KOPT-K1 (cell line): ENCODE data around the gene VAT1L.
"Not testable (repeated sequence)": the region's sequence is repeated elsewhere in the genome, so short reads cannot be mapped to it uniquely, and the experiment has no call there.

Experiments used
- H3K27ac ChIP-seq: fragments of 200-600 bp; sonication (generic); 2 replicates; pipeline ENCODE4 v1.5.1; 2016; ENCODE audit warnings: antibody characterized with exemption, mild to moderate bottlenecking, low read depth, low read length; ENCODE audit not compliant: poor library complexity, severe bottlenecking
- H3K36me3 ChIP-seq: fragments of 200-600 bp; sonication (generic); 2 replicates; pipeline ENCODE4 v1.5.1; 2017; ENCODE audit warnings: antibody characterized with exemption, mild to moderate bottlenecking, low read length, moderate library complexity; ENCODE audit not compliant: insufficient read depth
- H3K9me3 ChIP-seq: fragments of 200-600 bp; sonication (generic); 2 replicates; pipeline ENCODE4 v1.5.1; 2017; ENCODE audit warnings: antibody characterized with exemption, low read length, mild to moderate bottlenecking; ENCODE audit not compliant: insufficient read depth, poor library complexity, severe bottlenecking

The VAT1L gene

GRCh38 chr16:77919761-77920415, 131.5 kb downstream of the VAT1L start:
- Histone ChIP-seq H3K27ac (no peak overlapping the region), H3K36me3 (no peaks in the 10 kb centered on the region), H3K9me3 (no peaks in the 10 kb centered on the region)

DNA sequence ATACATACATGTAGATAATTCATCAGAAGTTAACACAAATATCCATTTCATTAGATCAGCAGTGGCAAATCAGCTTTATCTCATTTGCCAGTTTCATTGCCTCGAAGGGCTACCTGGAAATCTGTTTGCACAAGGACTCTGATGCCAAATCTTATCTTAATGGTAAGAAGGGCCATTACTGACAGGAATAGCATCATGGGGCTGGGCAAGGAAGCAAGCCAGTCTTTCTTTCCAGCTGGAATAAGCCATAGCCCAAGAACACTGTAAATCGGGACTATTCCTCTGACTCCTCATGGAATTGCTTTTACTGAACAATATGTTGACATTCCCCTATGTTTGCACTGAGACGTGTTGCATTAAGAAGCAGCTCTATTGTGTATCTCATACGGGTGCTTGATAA, 132.6 kb downstream of the VAT1L start:
- H3K27ac ChIP-seq, result no peak overlapping the region
- no peaks in the 10 kb centered on the region for H3K9me3 ChIP-seq
- no peaks in the 10 kb centered on the region for H3K36me3 ChIP-seq

DNA sequence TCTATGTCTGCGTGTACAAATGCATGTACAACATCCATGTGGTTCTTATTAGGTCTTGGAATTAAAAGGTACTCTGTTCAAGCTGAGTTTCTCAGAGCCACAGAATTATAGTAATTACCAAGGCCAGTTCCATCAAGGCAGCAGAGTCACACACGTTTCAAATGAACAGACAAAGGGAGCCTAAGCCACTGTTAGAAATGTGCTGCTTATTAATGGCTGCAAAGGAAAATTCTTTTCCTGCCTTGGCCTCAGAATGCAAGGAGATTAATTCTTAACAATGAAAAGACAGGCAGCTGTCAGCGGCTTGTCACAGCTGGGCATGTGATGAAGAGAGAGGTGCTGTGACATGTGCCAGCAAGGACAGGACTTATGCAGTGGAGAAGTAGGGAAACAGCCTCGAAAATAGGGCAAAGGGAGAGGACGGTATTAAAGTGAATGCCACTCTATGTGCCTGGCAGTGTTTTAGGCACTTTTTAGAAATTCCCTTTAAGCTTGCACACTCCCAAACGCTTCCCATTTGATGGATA, 133.9 kb downstream of the VAT1L start:
- Histone ChIP-seq H3K36me3 (no peaks in the 10 kb centered on the region), H3K27ac (no peak overlapping the region), H3K9me3 (no peaks in the 10 kb centered on the region)

GRCh38 chr16:77925531-77925930, 137.2 kb downstream of the VAT1L start:
- Histone ChIP-seq H3K9me3 (no peaks in the 10 kb centered on the region), H3K27ac (no peak overlapping the region), H3K36me3 (no peaks in the 10 kb centered on the region)

- no peaks in the 10 kb centered on the region for H3K36me3 ChIP-seq
- H3K9me3 ChIP-seq, result no peaks in the 10 kb centered on the region
- H3K27ac ChIP-seq, result no peak overlapping the region
These were observed 139.7 kb downstream of the VAT1L start for GRCh38 chr16:77928096-77928495.

GRCh38 chr16:77929004-77929403, 140.6 kb downstream of the VAT1L start:
- Histone ChIP-seq H3K9me3 (no peaks in the 10 kb centered on the region), H3K36me3 (no peaks in the 10 kb centered on the region), H3K27ac (no peak overlapping the region)

- Histone ChIP-seq H3K36me3 (no peaks in the 10 kb centered on the region), H3K27ac (no peak overlapping the region), H3K9me3 (no peaks in the 10 kb centered on the region)
These were observed 142.7 kb downstream of the VAT1L start for GRCh38 chr16:77931058-77931457.

DNA sequence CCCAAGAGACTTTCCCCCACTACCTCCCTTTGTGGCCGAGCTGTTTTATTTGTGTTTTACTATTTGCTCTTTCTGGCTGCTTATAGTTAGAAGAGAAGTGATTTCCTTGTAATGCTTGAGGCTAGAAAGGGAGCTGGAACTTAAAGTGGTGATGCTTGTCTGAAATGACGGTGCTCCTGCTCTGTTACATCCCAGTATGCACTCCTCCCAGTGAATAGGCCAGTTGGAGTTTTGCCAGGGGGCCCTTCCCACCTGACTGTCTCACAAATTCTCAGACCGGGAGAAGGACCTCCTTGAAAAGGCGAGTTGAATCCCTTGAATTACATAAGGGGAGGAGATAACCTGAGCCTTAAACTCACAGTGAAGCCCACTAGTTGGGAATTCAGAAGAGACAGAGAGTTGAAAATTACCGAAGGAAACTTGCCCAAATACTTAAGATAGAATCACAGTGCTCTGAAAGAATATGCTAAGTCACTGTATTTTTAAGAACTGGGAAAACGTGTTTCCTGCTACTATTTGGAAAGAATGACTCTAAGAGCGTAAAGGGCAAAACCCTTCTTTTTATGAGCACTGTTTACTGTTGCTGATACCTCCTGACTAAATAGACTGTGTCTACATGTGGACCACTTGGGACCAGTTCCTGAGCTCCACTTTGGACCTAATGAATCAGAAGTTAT, 149.2 kb downstream of the VAT1L start:
- H3K36me3 ChIP-seq, result no peaks in the 10 kb centered on the region
- H3K27ac ChIP-seq, result no peak overlapping the region
- peaks cover 6% of the 10 kb centered on the region for H3K9me3 ChIP-seq

GRCh38 chr16:77938913-77939312, 150.5 kb downstream of the VAT1L start:
- no peak overlapping the region for H3K27ac ChIP-seq
- no peaks in the 10 kb centered on the region for H3K36me3 ChIP-seq
- peaks cover 6% of the 10 kb centered on the region for H3K9me3 ChIP-seq

DNA sequence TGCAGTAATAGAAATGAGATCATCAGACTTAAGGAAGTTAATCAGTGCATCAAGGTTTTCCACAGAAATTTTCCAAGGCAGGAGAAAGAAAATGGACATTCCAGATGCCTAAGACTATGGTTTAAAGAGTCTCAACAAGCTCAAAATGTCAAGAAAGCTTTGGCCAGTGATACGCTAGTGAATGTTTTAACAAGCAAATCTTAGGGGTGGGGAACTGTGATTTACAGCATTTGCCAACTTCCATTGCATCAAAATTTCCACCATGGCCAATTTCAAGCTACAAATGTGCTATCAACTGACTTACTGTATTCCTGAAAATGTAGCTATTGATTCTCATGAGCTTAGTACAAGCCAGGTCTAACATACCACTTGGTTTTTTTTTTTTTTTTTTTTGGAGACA, 151.6 kb downstream of the VAT1L start:
- H3K36me3 ChIP-seq, result no peaks in the 10 kb centered on the region
- H3K27ac ChIP-seq, result no peak overlapping the region
- H3K9me3 ChIP-seq, result peaks cover 6% of the 10 kb centered on the region

GRCh38 chr16:77943801-77944200, 155.4 kb downstream of the VAT1L start:
- Histone ChIP-seq H3K9me3 (peaks cover 6% of the 10 kb centered on the region), H3K36me3 (no peaks in the 10 kb centered on the region), H3K27ac (no peak overlapping the region)

DNA sequence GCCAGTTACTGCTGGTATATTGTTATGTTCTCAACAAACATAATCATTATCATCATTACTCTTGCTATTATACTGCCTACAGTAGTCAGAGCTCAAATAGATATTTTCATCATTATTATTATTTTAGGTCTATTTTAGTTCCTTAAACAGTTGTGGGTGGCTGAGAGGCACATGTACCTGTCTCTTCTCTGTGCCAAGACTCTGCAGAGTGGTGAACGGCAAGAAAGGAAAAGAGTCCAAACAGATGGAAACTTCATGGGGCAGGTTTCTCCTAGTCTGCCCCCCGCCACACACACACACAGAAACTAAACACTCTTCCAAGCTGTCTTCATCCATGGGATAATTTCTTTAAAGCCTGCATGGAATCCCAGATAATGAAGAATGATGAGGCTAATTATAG, 156.3 kb downstream of the VAT1L start:
- H3K9me3 ChIP-seq, result peaks cover 6% of the 10 kb centered on the region
- H3K27ac ChIP-seq, result no peak overlapping the region
- H3K36me3 ChIP-seq, result no peaks in the 10 kb centered on the region

- H3K9me3 ChIP-seq, result peaks cover 6% of the 10 kb centered on the region
- no peaks in the 10 kb centered on the region for H3K36me3 ChIP-seq
- no peak overlapping the region for H3K27ac ChIP-seq
These were observed 156.8 kb downstream of the VAT1L start for GRCh38 chr16:77945126-77945525.

DNA sequence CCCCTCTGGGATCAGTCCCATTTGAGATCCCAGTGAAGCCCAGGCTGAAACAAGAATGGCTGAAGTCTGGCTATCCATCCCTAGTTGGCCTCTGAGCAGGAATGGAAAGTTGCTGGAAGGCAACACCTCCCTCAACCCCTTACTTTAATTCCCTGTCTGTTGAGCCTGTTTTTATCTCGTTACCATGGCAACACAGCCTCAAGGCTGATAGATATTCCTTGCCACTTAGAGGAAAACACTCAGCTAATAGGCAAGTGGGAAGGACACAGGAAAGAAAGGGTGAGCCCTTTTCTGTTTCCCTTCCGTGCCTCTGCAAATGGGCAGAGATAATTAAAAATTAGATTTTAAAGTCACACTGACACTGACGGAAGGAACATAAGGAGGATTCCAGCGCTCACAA, 158.5 kb downstream of the VAT1L start:
- no peak overlapping the region for H3K27ac ChIP-seq
- H3K36me3 ChIP-seq, result no peaks in the 10 kb centered on the region
- peaks cover 6% of the 10 kb centered on the region for H3K9me3 ChIP-seq

GRCh38 chr16:77947590-77947989, 159.2 kb downstream of the VAT1L start:
- H3K36me3 ChIP-seq, H3K9me3 ChIP-seq, H3K27ac ChIP-seq: not testable (repeated sequence)

- Histone ChIP-seq H3K27ac (no peak overlapping the region), H3K9me3 (no peaks in the 10 kb centered on the region), H3K36me3 (no peaks in the 10 kb centered on the region)
These were observed 160.5 kb downstream of the VAT1L start for GRCh38 chr16:77948835-77949234.
